ENCODE measurements around the gene USP37.

GRCh38 chr2:218405746-218406208, 162.4 kb downstream of the USP37 start:
- no peak for TF ChIP-seq CTCF (IDR thresholded peaks at IDR 0.05)
- TF ChIP-seq ZFX (IDR thresholded peaks at IDR 0.05; ENCODE audit: borderline replicate concordance) = no peak
